ENCODE data around the gene MYCN. TPM values are rescaled to one million over a fixed set of nuclear protein-coding genes. Genes with fewer than 3 reads are reported as not detected.
"Not testable (repeated sequence)": the region's sequence is repeated elsewhere in the genome, so short reads cannot be mapped to it uniquely, and the experiment has no call there.

Gene MYCN
- total RNA-seq, 4 donors from 2014 or later = 0.21 to 0.95 (median 0.33) TPM

GRCh38 chr2:15925819-15926218 lies 14.5 kb upstream of the MYCN start:
- Histone ChIP-seq H3K4me1 (no peaks in the 10 kb centered on the region), H3K4me3 (no peak overlapping the region), H3K9me3 (no peaks in the 10 kb centered on the region), H3K27me3 (no peaks in the 10 kb centered on the region), H3K27ac (no peak overlapping the region), H3K36me3 (no peaks in the 10 kb centered on the region)
- 62 to 73% methylated on average over 3 of the region's 3 CpGs for WGBS, 2 donors
- TF ChIP-seq POLR2A (IDR thresholded peaks at IDR 0.05) = no peak
- no peak for TF ChIP-seq CTCF (IDR thresholded peaks at IDR 0.05)
- intact Hi-C loops (cut with DNase I) = no loop called here
- no peak for DNase-seq

GRCh38 chr2:15926252-15926651 lies 14.1 kb upstream of the MYCN start:
- Histone ChIP-seq H3K36me3 (no peaks in the 10 kb centered on the region), H3K9me3 (no peaks in the 10 kb centered on the region), H3K4me3 (no peak overlapping the region), H3K4me1 (no peaks in the 10 kb centered on the region), H3K27me3 (no peaks in the 10 kb centered on the region), H3K27ac (no peak overlapping the region)
- intact Hi-C loops (cut with DNase I) = no loop called here
- 78 to 81% methylated on average over 7 of the region's 7 CpGs for WGBS, 2 donors
- TF ChIP-seq CTCF (IDR thresholded peaks at IDR 0.05) = no peak
- TF ChIP-seq POLR2A (IDR thresholded peaks at IDR 0.05) = no peak
- DNase-seq = no peak

- no peaks in the 10 kb centered on the region for H3K36me3 ChIP-seq
- TF ChIP-seq CTCF (IDR thresholded peaks at IDR 0.05) (no peak), POLR2A (IDR thresholded peaks at IDR 0.05) (no peak)
- H3K27ac ChIP-seq = no peak overlapping the region
- DNase-seq = no peak
- H3K4me1 ChIP-seq = no peaks in the 10 kb centered on the region
- no peaks in the 10 kb centered on the region for H3K9me3 ChIP-seq
- intact Hi-C loops (cut with DNase I) = no loop called here
- H3K4me3 ChIP-seq = no peak overlapping the region
- H3K27me3 ChIP-seq = no peaks in the 10 kb centered on the region
- 82 to 91% methylated on average over 10 to 11 of the region's 11 CpGs for WGBS, 2 donors
These were observed 12.7 kb upstream of the MYCN start for GRCh38 chr2:15927551-15928218.

- H3K27me3 ChIP-seq; H3K9me3 ChIP-seq; DNase-seq; intact Hi-C loops (cut with DNase I); H3K36me3 ChIP-seq; H3K4me3 ChIP-seq; H3K27ac ChIP-seq; H3K4me1 ChIP-seq: not testable (repeated sequence)
- 80 to 100% methylated on average over 1 to 2 of the region's 3 CpGs for WGBS, 2 donors
These were observed 11.3 kb upstream of the MYCN start for GRCh38 chr2:15929008-15929407.

- intact Hi-C loops (cut with DNase I) = no loop called here
- no peak overlapping the region for H3K27ac ChIP-seq
- no peaks in the 10 kb centered on the region for H3K27me3 ChIP-seq
- H3K9me3 ChIP-seq = no peaks in the 10 kb centered on the region
- TF ChIP-seq POLR2A (IDR thresholded peaks at IDR 0.05) = no peak
- no peak for TF ChIP-seq CTCF (IDR thresholded peaks at IDR 0.05)
- no peak overlapping the region for H3K4me3 ChIP-seq
- no peaks in the 10 kb centered on the region for H3K4me1 ChIP-seq
- 77 to 83% methylated on average over 5 of the region's 5 CpGs for WGBS, 2 donors
- DNase-seq = no peak
- H3K36me3 ChIP-seq = no peaks in the 10 kb centered on the region
These were observed 10.5 kb upstream of the MYCN start for GRCh38 chr2:15929861-15930260.

Data from esophagus squamous epithelium (tissue), 5 donors.